HepG2 (cell line): ENCODE measurements around the gene IL1R1. TPM values are rescaled to one million over a fixed set of nuclear protein-coding genes. Genes with fewer than 3 reads are reported as not detected.

Experiments
- ATF3 ChIP-seq: sonication (generic); formaldehyde crosslinking; IDR thresholded peaks from 2 replicates; pipeline ENCODE4 v1.4.0; 2020; ENCODE audit warnings: missing genetic modification reagents
- ATF7 ChIP-seq, 2 experiments: fragments of 450-650 bp in 1 of 2; sonication (generic) in 1 of 2; formaldehyde crosslinking in 1 of 2; IDR thresholded peaks; 2 replicates each; pipeline versions ENCODE4 v1.4.0 to v1.6.1; 2016 to 2020; ENCODE audit warnings: antibody characterized with exemption in 1 of 2, mild to moderate bottlenecking in 1 of 2, missing genetic modification reagents in 1 of 2
- BRD4 ChIP-seq: sonication (generic); formaldehyde crosslinking; IDR thresholded peaks from 2 replicates; pipeline ENCODE4 v1.4.0; 2020; ENCODE audit warnings: missing genetic modification reagents
- CEBPB ChIP-seq: IDR thresholded peaks from 2 replicates; pipeline ENCODE4 v1.6.1; 2011; ENCODE audit warnings: low read depth, low read length, improper control_type of control experiment, borderline replicate concordance
- DPF2 ChIP-seq: sonication (generic); formaldehyde crosslinking; IDR thresholded peaks from 2 replicates; pipeline ENCODE4 v1.4.0; 2020; ENCODE audit warnings: mild to moderate bottlenecking, low read depth, missing genetic modification reagents, borderline replicate concordance
- E2F1 ChIP-seq: sonication (generic); formaldehyde crosslinking; IDR thresholded peaks from 2 replicates; pipeline ENCODE4 v1.5.0; 2020; ENCODE audit warnings: missing genetic modification reagents
- FOXA1 ChIP-seq, 2 experiments: fragments of 450-650 bp in 1 of 2; sonication (generic) in 1 of 2; formaldehyde crosslinking in 1 of 2; IDR thresholded peaks; 2 replicates each; pipeline versions ENCODE4 v1.4.0 to v1.6.1; 2016 to 2020; ENCODE audit warnings: missing genetic modification reagents in 1 of 2
- NFYC ChIP-seq: IDR thresholded peaks from 2 replicates; pipeline ENCODE4 v1.6.1; 2016; ENCODE audit warnings: missing genetic modification reagents, missing compliant biosample characterization
- PHF5A ChIP-seq: IDR thresholded peaks from one replicate; pipeline ENCODE4 v1.6.1; 2018; ENCODE audit warnings: low read depth, missing genetic modification reagents; ENCODE audit not compliant: unreplicated experiment
- RXRA ChIP-seq: sonication (generic); formaldehyde crosslinking; IDR thresholded peaks from 2 replicates; pipeline ENCODE4 v1.5.1; 2020; ENCODE audit warnings: missing genetic modification reagents
- SNRNP70 ChIP-seq: fragments of 200-400 bp; formaldehyde crosslinking; IDR thresholded peaks from 2 replicates; pipeline ENCODE4 v1.6.1; 2017; ENCODE audit warnings: mild to moderate bottlenecking, low read depth, low read length, moderate library complexity
- TARDBP ChIP-seq: sonication (generic); formaldehyde crosslinking; IDR thresholded peaks from 2 replicates; pipeline ENCODE4 v1.8.0; 2022; ENCODE audit warnings: mild to moderate bottlenecking, missing genetic modification reagents
- TOPORS ChIP-seq: sonication (generic); formaldehyde crosslinking; IDR thresholded peaks from 2 replicates; pipeline ENCODE4 v1.8.0; 2023; ENCODE audit warnings: mild to moderate bottlenecking, missing genetic modification reagents
- ZKSCAN5 ChIP-seq: sonication (generic); formaldehyde crosslinking; IDR thresholded peaks from 2 replicates; pipeline ENCODE4 v1.5.1; 2020; ENCODE audit warnings: mild to moderate bottlenecking, missing genetic modification reagents
- ZNF275 ChIP-seq: sonication (generic); formaldehyde crosslinking; IDR thresholded peaks from 2 replicates; pipeline ENCODE4 v1.8.0; 2022; ENCODE audit warnings: missing genetic modification reagents, mild to moderate bottlenecking, inconsistent platforms, borderline replicate concordance
- ZNF567 ChIP-seq: sonication (generic); formaldehyde crosslinking; IDR thresholded peaks from 2 replicates; pipeline ENCODE4 v1.8.1; 2023; ENCODE audit warnings: mild to moderate bottlenecking, missing genetic modification reagents, borderline replicate concordance
- polyA plus RNA-seq, 8 experiments: library from polyadenylated mRNA; depleted of rRNA in 3 of 8; stranded (reverse) in 7 of 8; unstranded in 1 of 8; fragments of >200 nt; fragmentation: Illumina TruSeq in 4 of 8; extraction: Trizol in 4 of 8; gene quantifications; 2 replicates each; pipeline versions ENCODE4 v1.2.1 to v1.2.3, GENCODE V29; 2011 to 2016; ENCODE audit warnings: low read depth in 4 of 8, missing spikeins in 1 of 8, mixed read lengths in 1 of 8; ENCODE audit not compliant: insufficient read depth in 1 of 8
- total RNA-seq, 5 experiments: library from RNA; depleted of rRNA; stranded (reverse); fragments of >200 nt; fragmentation: Illumina TruSeq; extraction: Trizol; gene quantifications; 2 replicates each; pipeline ENCODE4 v1.2.3, GENCODE V29; 2016; ENCODE audit warnings: low read depth in 1 of 5
- TF ChIP-seq, protein P1 (sequence below): sonication (generic); formaldehyde crosslinking; IDR thresholded peaks from 2 replicates; pipeline ENCODE4 v1.4.0; 2020; ENCODE audit warnings: missing genetic modification reagents, borderline replicate concordance
- TF ChIP-seq, protein P2 (sequence below): sonication (generic); formaldehyde crosslinking; IDR thresholded peaks from 2 replicates; pipeline ENCODE4 v1.9.0; 2021; ENCODE audit warnings: missing genetic modification reagents, borderline replicate concordance
- TF ChIP-seq, protein P3 (sequence below): sonication (generic); formaldehyde crosslinking; IDR thresholded peaks from 2 replicates; pipeline ENCODE4 v1.8.0; 2022; ENCODE audit warnings: mild to moderate bottlenecking, missing genetic modification reagents; ENCODE audit not compliant: insufficient replicate concordance

IL1R1 gene
- total and polyA plus RNA-seq, 2 of the 13 experiments (the other 11 are each of a cell fraction or from before 2014, with no cell fraction given), result 38.0 to 93.1 TPM

- TF ChIP-seq, protein P1, sequence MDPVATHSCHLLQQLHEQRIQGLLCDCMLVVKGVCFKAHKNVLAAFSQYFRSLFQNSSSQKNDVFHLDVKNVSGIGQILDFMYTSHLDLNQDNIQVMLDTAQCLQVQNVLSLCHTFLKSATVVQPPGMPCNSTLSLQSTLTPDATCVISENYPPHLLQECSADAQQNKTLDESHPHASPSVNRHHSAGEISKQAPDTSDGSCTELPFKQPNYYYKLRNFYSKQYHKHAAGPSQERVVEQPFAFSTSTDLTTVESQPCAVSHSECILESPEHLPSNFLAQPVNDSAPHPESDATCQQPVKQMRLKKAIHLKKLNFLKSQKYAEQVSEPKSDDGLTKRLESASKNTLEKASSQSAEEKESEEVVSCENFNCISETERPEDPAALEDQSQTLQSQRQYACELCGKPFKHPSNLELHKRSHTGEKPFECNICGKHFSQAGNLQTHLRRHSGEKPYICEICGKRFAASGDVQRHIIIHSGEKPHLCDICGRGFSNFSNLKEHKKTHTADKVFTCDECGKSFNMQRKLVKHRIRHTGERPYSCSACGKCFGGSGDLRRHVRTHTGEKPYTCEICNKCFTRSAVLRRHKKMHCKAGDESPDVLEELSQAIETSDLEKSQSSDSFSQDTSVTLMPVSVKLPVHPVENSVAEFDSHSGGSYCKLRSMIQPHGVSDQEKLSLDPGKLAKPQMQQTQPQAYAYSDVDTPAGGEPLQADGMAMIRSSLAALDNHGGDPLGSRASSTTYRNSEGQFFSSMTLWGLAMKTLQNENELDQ (CRISPR knock-in tag), result no peak
- TF ChIP-seq DPF2 (CRISPR knock-in tag) (0 out of 2 replicates have a peak, but pooled peaks have one; percentile 40), RXRA (CRISPR knock-in tag) (no peak), NFYC (CRISPR knock-in tag) (no peak), TARDBP (peak; percentile 28; the same call in 1 of the 2 replicates), ZNF275 (no peak), ZKSCAN5 (CRISPR knock-in tag) (no peak), E2F1 (CRISPR knock-in tag) (0 out of 2 replicates have a peak, but pooled peaks have one; percentile 26), TOPORS (no peak), ATF3 (CRISPR knock-in tag) (0 out of 2 replicates have a peak, but pooled peaks have one; percentile 36), ZNF567 (no peak), BRD4 (no peak), CEBPB (peak; percentile 87; the same call in 1 of the 2 replicates), FOXA1 (IDR thresholded peaks at IDR 0.05) (no peak), FOXA1 (CRISPR knock-in tag; IDR thresholded peaks at IDR 0.05) (peak; percentile 40; the same call in 1 of the 2 replicates), SNRNP70 (no peak), ATF7 (IDR thresholded peaks at IDR 0.05) (peak; percentile 72; the same call in 1 of the 2 replicates), ATF7 (CRISPR knock-in tag; IDR thresholded peaks at IDR 0.05) (no peak), PHF5A (no peak)
- TF ChIP-seq, protein P2, sequence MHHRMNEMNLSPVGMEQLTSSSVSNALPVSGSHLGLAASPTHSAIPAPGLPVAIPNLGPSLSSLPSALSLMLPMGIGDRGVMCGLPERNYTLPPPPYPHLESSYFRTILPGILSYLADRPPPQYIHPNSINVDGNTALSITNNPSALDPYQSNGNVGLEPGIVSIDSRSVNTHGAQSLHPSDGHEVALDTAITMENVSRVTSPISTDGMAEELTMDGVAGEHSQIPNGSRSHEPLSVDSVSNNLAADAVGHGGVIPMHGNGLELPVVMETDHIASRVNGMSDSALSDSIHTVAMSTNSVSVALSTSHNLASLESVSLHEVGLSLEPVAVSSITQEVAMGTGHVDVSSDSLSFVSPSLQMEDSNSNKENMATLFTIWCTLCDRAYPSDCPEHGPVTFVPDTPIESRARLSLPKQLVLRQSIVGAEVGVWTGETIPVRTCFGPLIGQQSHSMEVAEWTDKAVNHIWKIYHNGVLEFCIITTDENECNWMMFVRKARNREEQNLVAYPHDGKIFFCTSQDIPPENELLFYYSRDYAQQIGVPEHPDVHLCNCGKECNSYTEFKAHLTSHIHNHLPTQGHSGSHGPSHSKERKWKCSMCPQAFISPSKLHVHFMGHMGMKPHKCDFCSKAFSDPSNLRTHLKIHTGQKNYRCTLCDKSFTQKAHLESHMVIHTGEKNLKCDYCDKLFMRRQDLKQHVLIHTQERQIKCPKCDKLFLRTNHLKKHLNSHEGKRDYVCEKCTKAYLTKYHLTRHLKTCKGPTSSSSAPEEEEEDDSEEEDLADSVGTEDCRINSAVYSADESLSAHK (CRISPR knock-in tag), result no peak
- TF ChIP-seq, protein P3, sequence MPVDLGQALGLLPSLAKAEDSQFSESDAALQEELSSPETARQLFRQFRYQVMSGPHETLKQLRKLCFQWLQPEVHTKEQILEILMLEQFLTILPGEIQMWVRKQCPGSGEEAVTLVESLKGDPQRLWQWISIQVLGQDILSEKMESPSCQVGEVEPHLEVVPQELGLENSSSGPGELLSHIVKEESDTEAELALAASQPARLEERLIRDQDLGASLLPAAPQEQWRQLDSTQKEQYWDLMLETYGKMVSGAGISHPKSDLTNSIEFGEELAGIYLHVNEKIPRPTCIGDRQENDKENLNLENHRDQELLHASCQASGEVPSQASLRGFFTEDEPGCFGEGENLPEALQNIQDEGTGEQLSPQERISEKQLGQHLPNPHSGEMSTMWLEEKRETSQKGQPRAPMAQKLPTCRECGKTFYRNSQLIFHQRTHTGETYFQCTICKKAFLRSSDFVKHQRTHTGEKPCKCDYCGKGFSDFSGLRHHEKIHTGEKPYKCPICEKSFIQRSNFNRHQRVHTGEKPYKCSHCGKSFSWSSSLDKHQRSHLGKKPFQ (CRISPR knock-in tag), result no peak
These were observed 23.8 kb downstream of the IL1R1 start (continued) for GRCh38 chr2:102166189-102166845.
